Cardiac ventricle fibroblast (primary cell): ENCODE results near the gene RNF5. TPM values are rescaled to one million over a fixed set of nuclear protein-coding genes. Genes with fewer than 3 reads are reported as not detected.

Source experiments
- total RNA-seq: library from RNA; depleted of rRNA; stranded (reverse); fragments of >200 nt; gene quantifications from 2 replicates; pipeline ENCODE4 v1.2.3, GENCODE V29; 2015

Gene RNF5
- 27.9 and 29.6 TPM in 2 replicates for total RNA-seq

GRCh38 chr6:32177788-32178546, at the start of gene RNF5:
Gene RNF5, plus strand, starts transcription at chr6:32178405. Its CDS starts 107 bp downstream, at chr6:32178512.

GRCh38 chr6:32151863-32152768, 26.1 kb upstream of the RNF5 start, which contains the start of gene PRRT1:
Gene PRRT1, minus strand, starts transcription at chr6:32151939. Its CDS starts 112 bp downstream, at chr6:32151827.

GRCh38 chr6:32153564-32154513, 24.4 kb upstream of the RNF5 start, which contains the start of gene PPT2:
Gene PPT2, plus strand, starts transcription at chr6:32154141. Its CDS starts 454 bp downstream, at chr6:32154595.

GRCh38 chr6:32164295-32164694, 13.9 kb upstream of the RNF5 start, which contains the start of gene EGFL8:
Gene EGFL8, plus strand, starts transcription at chr6:32164595. Its CDS starts 1,571 bp downstream, at chr6:32166166.

DNA sequence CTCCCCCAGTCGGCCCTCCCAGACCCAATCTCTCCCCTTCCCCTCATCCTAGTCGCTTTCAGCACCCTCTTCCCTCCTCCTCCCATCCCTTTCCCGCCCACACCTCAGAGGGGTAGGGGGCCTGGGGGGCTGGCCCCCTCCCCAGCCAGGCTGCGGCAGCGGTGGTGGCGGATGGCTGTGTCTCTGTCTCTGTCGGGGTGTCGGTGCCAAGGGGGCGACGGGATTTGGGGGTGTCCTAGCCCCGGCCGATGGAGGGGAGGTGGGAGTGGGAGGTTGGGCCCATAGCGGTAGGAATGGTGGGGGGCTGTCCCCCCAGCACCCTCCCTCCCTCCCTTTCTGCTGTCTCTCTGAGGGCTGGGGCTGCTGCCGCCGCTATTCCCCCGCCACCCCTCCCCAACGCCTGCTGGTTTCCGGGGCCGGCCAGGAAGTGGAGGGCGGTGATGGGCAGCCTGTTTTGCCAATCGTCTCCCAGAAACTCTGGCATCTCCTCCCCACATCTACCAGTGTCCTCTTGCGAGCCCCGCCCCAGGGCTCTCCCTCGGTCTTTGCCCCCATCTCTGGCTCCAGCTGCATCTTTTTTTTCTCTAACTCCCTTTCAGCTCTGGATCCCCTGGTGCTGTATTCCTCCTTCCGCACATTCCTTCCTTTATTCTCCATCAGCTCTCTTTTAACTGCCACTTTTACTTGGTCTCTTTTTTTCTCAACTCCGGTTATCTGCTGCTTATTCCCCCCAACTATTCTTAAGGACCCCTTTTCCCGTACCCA, 2.3 kb upstream of the RNF5 start, which contains the start of gene AGPAT1:
Gene AGPAT1 (minus strand): TSS at position 374 of the 765 bp plus-strand sequence. CDS start 4,588 bp downstream, outside the sequence.

GRCh38 chr6:32184084-32184640, 6.0 kb downstream of the RNF5 start, which contains the start of gene AGER:
Gene AGER, minus strand, starts transcription at chr6:32184253. Its CDS starts 31 bp downstream, at chr6:32184222.

GRCh38 chr6:32190054-32190851, 12.0 kb downstream of the RNF5 start, which contains the start of gene PBX2:
Gene PBX2, minus strand, starts transcription at chr6:32190202. Its CDS starts 287 bp downstream, at chr6:32189915.

GRCh38 chr6:32192608-32193039, 14.4 kb downstream of the RNF5 start, which contains the start of gene GPSM3:
Gene GPSM3, minus strand, starts transcription at chr6:32192643. Its CDS starts 130 bp downstream, at chr6:32192513.

GRCh38 chr6:32223258-32224235, 45.3 kb downstream of the RNF5 start, which contains the start of gene NOTCH4:
Gene NOTCH4, minus strand, starts transcription at chr6:32224067. Its CDS starts 139 bp downstream, at chr6:32223928.

Other genes starting within 250 kb of the RNF5 start
- gene CFB, start 232.3 kb upstream of the RNF5 start, total RNA-seq: 47.7 and 56.5 TPM in 2 replicates
- 55.8 and 57.5 TPM in 2 replicates for gene NELFE, start 219.4 kb upstream of the RNF5 start, total RNA-seq
- gene SKIC2, start 219.2 kb upstream of the RNF5 start, total RNA-seq: 24.6 and 28.9 TPM in 2 replicates
- gene DXO, start 206.3 kb upstream of the RNF5 start, total RNA-seq: 11.5 and 15.8 TPM in 2 replicates
- 39.7 and 65.0 TPM in 2 replicates for gene C4A, start 196.3 kb upstream of the RNF5 start, total RNA-seq
- gene C4B, start 163.6 kb upstream of the RNF5 start, total RNA-seq: 25.2 and 46.6 TPM in 2 replicates
- gene CYP21A2, start 140.0 kb upstream of the RNF5 start, total RNA-seq: 0.15 TPM in 1 of 2 replicates, not detected in the other
- gene TNXB, start 69.1 kb upstream of the RNF5 start, total RNA-seq: 35.8 and 38.3 TPM in 2 replicates
- 31.5 and 31.7 TPM in 2 replicates for gene ATF6B, start 50.2 kb upstream of the RNF5 start, total RNA-seq
- gene FKBPL, start 48.1 kb upstream of the RNF5 start, total RNA-seq: 4.3 and 4.7 TPM in 2 replicates
- 1.1 and 1.8 TPM in 2 replicates for gene PRRT1, start 26.5 kb upstream of the RNF5 start, total RNA-seq
- gene PPT2, start 24.3 kb upstream of the RNF5 start, total RNA-seq: 9.5 and 18.3 TPM in 2 replicates
- 0.12 and 0.29 TPM in 2 replicates for gene EGFL8, start 13.8 kb upstream of the RNF5 start, total RNA-seq
- gene AGPAT1, start 2.3 kb upstream of the RNF5 start, total RNA-seq: 43.9 and 51.3 TPM in 2 replicates
- 0.50 and 1.4 TPM in 2 replicates for gene AGER, start 5.8 kb downstream of the RNF5 start, total RNA-seq
- gene PBX2, start 11.8 kb downstream of the RNF5 start, total RNA-seq: 32.2 and 34.1 TPM in 2 replicates
- gene GPSM3, start 14.2 kb downstream of the RNF5 start, total RNA-seq: 1.6 and 1.9 TPM in 2 replicates
- 3.9 and 5.3 TPM in 2 replicates for gene NOTCH4, start 45.7 kb downstream of the RNF5 start, total RNA-seq
- gene TSBP1, start 193.5 kb downstream of the RNF5 start, total RNA-seq: not detected in 2 replicates
- gene BTNL2, start 228.8 kb downstream of the RNF5 start, total RNA-seq: not detected in 2 replicates